CD14-positive monocyte (primary cell): ENCODE data around the gene PLAC1. TPM values are rescaled to one million over a fixed set of nuclear protein-coding genes. Genes with fewer than 3 reads are reported as not detected.

Source experiments
- DNase-seq, 3 donors: peaks; one replicate each; pipeline ENCODE4 v3.0.0-alpha.2; 2011 to 2022
- H2AFZ ChIP-seq: 2 replicates; pipeline ENCODE4 v1.6.0; 2012; ENCODE audit warnings: mild to moderate bottlenecking, low read depth, low read length, inconsistent platforms; ENCODE audit not compliant: insufficient read depth, poor library complexity, severe bottlenecking
- H3K27ac ChIP-seq, 2 donors: 1 replicate in 1 of 2; 2 replicates in 1 of 2; pipeline ENCODE4 v1.5.1; 2012 to 2013; ENCODE audit warnings: low read length in 2 of 2, control low read depth in 1 of 2, inconsistent platforms in 1 of 2, low read depth in 1 of 2, mild to moderate bottlenecking in 1 of 2
- H3K27me3 ChIP-seq, 2 donors: one replicate each; pipeline versions ENCODE4 v1.6.0 to v1.6.1; 2011 to 2013; ENCODE audit warnings: low read length in 2 of 2; ENCODE audit not compliant: control insufficient read depth in 2 of 2, insufficient read depth in 2 of 2
- H3K36me3 ChIP-seq, 2 donors: replicated peaks in 1 of 2; 1 replicate in 1 of 2; 2 replicates in 1 of 2; pipeline versions ENCODE4 v1.5.1 to v1.6.1; 2012 to 2013; ENCODE audit warnings: low read length in 2 of 2, control low read depth in 1 of 2, inconsistent platforms in 1 of 2, mild to moderate bottlenecking in 1 of 2; ENCODE audit not compliant: insufficient read depth in 2 of 2, control insufficient read depth in 1 of 2
- H3K4me1 ChIP-seq, 2 donors: 1 replicate in 1 of 2; 2 replicates in 1 of 2; pipeline versions ENCODE4 v1.5.1 to v1.6.1; 2012 to 2013; ENCODE audit warnings: low read length in 2 of 2, control low read depth in 1 of 2, inconsistent platforms in 1 of 2, mild to moderate bottlenecking in 1 of 2, moderate library complexity in 1 of 2; ENCODE audit not compliant: insufficient read depth in 2 of 2, control insufficient read depth in 1 of 2
- H3K4me2 ChIP-seq: replicated peaks from 2 replicates; pipeline ENCODE3; 2012; ENCODE audit warnings: low read length, moderate library complexity, mild to moderate bottlenecking; ENCODE audit not compliant: poor library complexity, severe bottlenecking; ENCODE audit errors: extremely low read depth
- H3K4me3 ChIP-seq, 3 experiments: fragments of 200-600 bp in 1 of 3; sonication (generic) in 1 of 3; replicated peaks in 1 of 3; 1 replicate in 2 of 3; 2 replicates in 1 of 3; pipeline ENCODE4 v1.5.1; 2011 to 2013; ENCODE audit warnings: low read length in 3 of 3, mild to moderate bottlenecking in 3 of 3, control low read depth in 2 of 3, low read depth in 2 of 3, inconsistent platforms in 1 of 3, moderate library complexity in 1 of 3
- H3K79me2 ChIP-seq: 2 replicates; pipeline ENCODE4 v1.6.0; 2012; ENCODE audit warnings: mild to moderate bottlenecking, control low read depth, inconsistent platforms, low read length, moderate library complexity; ENCODE audit not compliant: insufficient read depth
- H3K9ac ChIP-seq: 2 replicates; pipeline ENCODE4 v1.6.0; 2017; ENCODE audit warnings: low read length, mild to moderate bottlenecking; ENCODE audit not compliant: insufficient read depth, poor library complexity, severe bottlenecking
- H3K9me3 ChIP-seq, 2 donors: replicated peaks in 1 of 2; 1 replicate in 1 of 2; 2 replicates in 1 of 2; pipeline versions ENCODE4 v1.5.1 to v1.6.1; 2012 to 2013; ENCODE audit warnings: low read length in 2 of 2, control low read depth in 1 of 2; ENCODE audit not compliant: control insufficient read depth in 1 of 2, insufficient read depth in 1 of 2
- H4K20me1 ChIP-seq: 2 replicates; pipeline ENCODE4 v1.6.0; 2012; ENCODE audit warnings: mild to moderate bottlenecking, low read length, control low read depth, moderate library complexity; ENCODE audit not compliant: insufficient read depth
- H3K27ac Mint-ChIP-seq, 7 donors: one replicate each; pipeline ENCODE4 v1.8.0; 2020; ENCODE audit warnings: mild to moderate bottlenecking in 7 of 7, mixed read lengths in 7 of 7, moderate library complexity in 6 of 7, inconsistent platforms in 2 of 7
- H3K27me3 Mint-ChIP-seq, 3 donors: one replicate each; pipeline ENCODE4 v1.8.0; 2021 to 2022; ENCODE audit warnings: low read depth in 3 of 3, mild to moderate bottlenecking in 3 of 3, mixed read lengths in 3 of 3, moderate library complexity in 3 of 3, inconsistent platforms in 1 of 3
- H3K36me3 Mint-ChIP-seq, 2 donors: one replicate each; pipeline ENCODE4 v1.8.0; 2020; ENCODE audit warnings: mixed read lengths in 2 of 2, inconsistent platforms in 1 of 2, mild to moderate bottlenecking in 1 of 2
- H3K4me1 Mint-ChIP-seq: one replicate; pipeline ENCODE4 v1.8.0; 2020; ENCODE audit warnings: mild to moderate bottlenecking, mixed read lengths
- H3K4me3 Mint-ChIP-seq, 2 donors: one replicate each; pipeline ENCODE4 v1.8.0; 2020; ENCODE audit warnings: mild to moderate bottlenecking in 2 of 2, mixed read lengths in 2 of 2, moderate library complexity in 1 of 2
- H3K9me3 Mint-ChIP-seq, 7 donors: one replicate each; pipeline ENCODE4 v1.8.0; 2020 to 2022; ENCODE audit warnings: mixed read lengths in 7 of 7, mild to moderate bottlenecking in 6 of 7, moderate library complexity in 6 of 7, inconsistent platforms in 2 of 7
- WGBS: methylation state at CpG from one replicate; pipeline ENCODE4 v1.1.5; 2013; ENCODE audit warnings: missing lambda C conversion rate; ENCODE audit not compliant: insufficient coverage; 5-methylcytosine and 5-hydroxymethylcytosine counted together
- intact Hi-C, 2 donors: fragments of 100-400 bp; cut with micrococcal nuclease; formaldehyde crosslinking; loops; one replicate each; pipeline versions ENCODE4 v1.15.0 to v1.15.1; 2023
- polyA plus RNA-seq, 3 donors: library from polyadenylated mRNA; depleted of rRNA in 1 of 3; unstranded in 2 of 3; stranded (reverse) in 1 of 3; fragments of 300-500 nt in 2 of 3; fragments of >200 nt in 1 of 3; fragmentation: Illumina TruSeq in 2 of 3; gene quantifications; 1 replicate in 2 of 3; 2 replicates in 1 of 3; pipeline ENCODE4 v1.2.3, GENCODE V29; 2012 to 2021
- TF ChIP-seq, protein P1 (sequence below): fragments of 200-600 bp; IDR thresholded peaks from one replicate; pipeline ENCODE4 v1.8.0; 2022; ENCODE audit warnings: antibody characterized with exemption, mild to moderate bottlenecking

PLAC1 gene
- polyA plus RNA-seq, 3 donors, result not detected

DNA sequence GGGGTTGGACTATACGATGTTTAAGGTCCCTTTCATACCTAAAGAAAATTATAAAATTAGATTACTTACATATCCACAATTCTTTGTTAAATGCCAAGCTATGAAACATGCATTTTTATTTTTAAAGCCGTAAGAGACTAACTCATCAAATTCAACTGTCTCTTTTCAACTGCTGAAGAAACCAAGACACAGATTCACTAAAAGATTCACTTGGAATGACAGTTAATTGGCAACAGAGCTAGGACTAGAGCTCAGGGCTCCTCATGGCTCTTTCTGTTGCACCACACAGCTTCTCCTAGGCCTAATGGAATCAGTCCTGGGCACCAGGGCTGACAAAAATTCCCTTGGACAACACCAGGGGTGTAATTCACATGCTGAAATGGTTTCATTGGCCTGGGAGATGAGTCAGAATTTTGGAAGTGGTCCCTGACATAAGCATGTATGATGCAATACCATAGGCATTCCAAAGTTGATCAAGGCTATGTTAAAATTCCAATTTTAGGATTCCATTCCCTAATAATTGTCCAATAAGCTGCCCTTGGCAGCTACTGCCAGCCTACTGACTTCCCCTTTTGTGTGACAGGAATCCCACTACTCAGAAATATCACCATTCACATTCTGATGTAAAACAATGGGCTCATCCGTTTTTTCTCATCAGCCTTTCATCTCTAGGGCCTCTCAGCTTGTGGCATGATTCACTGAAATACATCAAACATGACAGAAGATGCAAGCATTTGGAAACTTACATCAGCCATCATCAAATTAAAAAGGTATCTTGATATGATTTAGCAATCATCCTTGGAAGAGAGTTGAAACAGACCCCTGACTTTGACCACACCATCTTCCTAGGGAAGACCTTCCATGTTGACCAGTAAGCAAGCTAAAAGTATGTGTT lies 54.2 kb downstream of the PLAC1 start:
- Mint-ChIP-seq H3K9me3 (peaks cover 0 to 9% (median 7%) of the 10 kb centered on the region in 7 donors), H3K27me3 (peaks cover 0 to 2% (median 1%) of the 10 kb centered on the region in 3 donors), H3K4me1 (peaks cover 29% of the 10 kb centered on the region), H3K4me3 (no peak overlapping the region), H3K27ac (no peak overlapping the region), H3K36me3 (no peaks in the 10 kb centered on the region)
- Histone ChIP-seq H3K9me3 (no peaks in the 10 kb centered on the region), H3K4me2 (no peak overlapping the region), H3K27ac (no peak overlapping the region), H3K27me3 (no peaks in the 10 kb centered on the region), H3K4me1 (peaks cover 13 to 16% of the 10 kb centered on the region in 2 donors), H3K4me3 (no peak overlapping the region), H3K79me2 (no peaks in the 10 kb centered on the region), H2AFZ (no peak overlapping the region), H3K9ac (no peak overlapping the region), H4K20me1 (no peaks in the 10 kb centered on the region), H3K36me3 (no peaks in the 10 kb centered on the region)
- WGBS, result no CpG with 5 or more reads among the region's 3 CpGs
- intact Hi-C loops, result no loop called here
- TF ChIP-seq, protein P1, sequence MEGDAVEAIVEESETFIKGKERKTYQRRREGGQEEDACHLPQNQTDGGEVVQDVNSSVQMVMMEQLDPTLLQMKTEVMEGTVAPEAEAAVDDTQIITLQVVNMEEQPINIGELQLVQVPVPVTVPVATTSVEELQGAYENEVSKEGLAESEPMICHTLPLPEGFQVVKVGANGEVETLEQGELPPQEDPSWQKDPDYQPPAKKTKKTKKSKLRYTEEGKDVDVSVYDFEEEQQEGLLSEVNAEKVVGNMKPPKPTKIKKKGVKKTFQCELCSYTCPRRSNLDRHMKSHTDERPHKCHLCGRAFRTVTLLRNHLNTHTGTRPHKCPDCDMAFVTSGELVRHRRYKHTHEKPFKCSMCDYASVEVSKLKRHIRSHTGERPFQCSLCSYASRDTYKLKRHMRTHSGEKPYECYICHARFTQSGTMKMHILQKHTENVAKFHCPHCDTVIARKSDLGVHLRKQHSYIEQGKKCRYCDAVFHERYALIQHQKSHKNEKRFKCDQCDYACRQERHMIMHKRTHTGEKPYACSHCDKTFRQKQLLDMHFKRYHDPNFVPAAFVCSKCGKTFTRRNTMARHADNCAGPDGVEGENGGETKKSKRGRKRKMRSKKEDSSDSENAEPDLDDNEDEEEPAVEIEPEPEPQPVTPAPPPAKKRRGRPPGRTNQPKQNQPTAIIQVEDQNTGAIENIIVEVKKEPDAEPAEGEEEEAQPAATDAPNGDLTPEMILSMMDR, result no peak
- DNase-seq, result peak in 1 of 3 donors; percentile 17

DNA sequence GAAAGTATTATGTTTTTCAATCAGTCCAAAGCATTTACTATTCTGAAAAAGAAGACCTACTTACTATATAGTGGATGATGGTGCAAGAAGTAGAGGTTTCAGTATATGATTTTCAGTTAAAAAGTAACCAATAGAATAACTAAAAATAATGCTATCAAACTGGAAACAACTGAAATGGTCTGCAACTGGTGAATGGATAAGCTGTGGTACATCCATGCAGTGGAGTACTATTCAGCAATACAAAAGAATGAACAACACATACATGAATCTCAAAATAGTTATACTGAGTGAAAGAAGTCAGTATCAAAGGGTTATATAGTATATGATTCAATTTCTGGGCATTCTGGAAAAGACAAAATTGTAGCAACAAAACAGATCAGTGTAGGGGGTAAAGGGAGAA lies 55.9 kb downstream of the PLAC1 start:
- no peak overlapping the region for H3K4me2 ChIP-seq
- H3K9me3 Mint-ChIP-seq, result peaks cover 3 to 9% (median 5%) of the 10 kb centered on the region in 7 donors
- intact Hi-C loops, result no loop called here
- no peak overlapping the region for H3K27ac ChIP-seq
- H3K4me3 Mint-ChIP-seq, result no peak overlapping the region
- H3K27me3 Mint-ChIP-seq, result peaks cover 0 to 1% (median 0%) of the 10 kb centered on the region in 3 donors
- TF ChIP-seq, protein P1, result no peak
- no peak overlapping the region for H2AFZ ChIP-seq
- no peak overlapping the region for H3K27ac Mint-ChIP-seq
- H3K36me3 Mint-ChIP-seq, result no peaks in the 10 kb centered on the region
- peaks cover 29% of the 10 kb centered on the region for H3K4me1 Mint-ChIP-seq
- no peaks in the 10 kb centered on the region for H3K9me3 ChIP-seq
- no peaks in the 10 kb centered on the region for H3K36me3 ChIP-seq
- no peaks in the 10 kb centered on the region for H3K27me3 ChIP-seq
- H3K4me3 ChIP-seq, result no peak overlapping the region
- no peaks in the 10 kb centered on the region for H3K79me2 ChIP-seq
- H3K4me1 ChIP-seq, result peaks cover 13 to 16% of the 10 kb centered on the region in 2 donors
- DNase-seq, result no peak
- H3K9ac ChIP-seq, result no peak overlapping the region
- H4K20me1 ChIP-seq, result no peaks in the 10 kb centered on the region
